MCF 10A (cell line): ENCODE data around the gene KDM3A. TPM values are rescaled to one million over a fixed set of nuclear protein-coding genes. Genes with fewer than 3 reads are reported as not detected.
A peak's percentile ranks its signal among the peaks of the same experiment; 100 is the strongest.

Experiments
- BruUV-seq: library from RNA; stranded (reverse); fragments of 400-500 nt; replicated peaks from 2 replicates; lab custom pipeline; 2021; lab: Mats Ljungman, UMichigan
- CTCF ChIA-PET: fragments of 300-600 bp; sonication (Branson Sonifier 250); formaldehyde crosslinking; extraction: SDS; loops from one replicate; lab custom pipeline; 2021; ENCODE audit warnings: antibody characterized with exemption, inconsistent platforms; lab: Yijun Ruan, JAX
- POLR2A ChIA-PET: fragments of 300-600, 350-650 bp; sonication (Branson Sonifier 250); formaldehyde crosslinking; extraction: SDS; loops from one replicate; lab custom pipeline; 2020; ENCODE audit warnings: antibody characterized with exemption, inconsistent platforms; lab: Yijun Ruan, JAX
- DNase-seq: peaks from one replicate; pipeline ENCODE4 v3.0.0-alpha.2; 2018; ENCODE audit not compliant: unreplicated experiment
- H3K27ac Mint-ChIP-seq: one replicate; pipeline ENCODE4 v1.8.0; 2022; ENCODE audit warnings: mild to moderate bottlenecking, low read depth, mixed read lengths; ENCODE audit not compliant: unreplicated experiment
- H3K27me3 Mint-ChIP-seq: one replicate; pipeline ENCODE4 v1.8.0; 2022; ENCODE audit warnings: mixed read lengths; ENCODE audit not compliant: insufficient read depth, unreplicated experiment
- H3K36me3 Mint-ChIP-seq: one replicate; pipeline ENCODE4 v1.8.0; 2022; ENCODE audit warnings: mild to moderate bottlenecking, moderate library complexity, mixed read lengths; ENCODE audit not compliant: insufficient read depth, unreplicated experiment
- H3K4me1 Mint-ChIP-seq: one replicate; pipeline ENCODE4 v1.8.0; 2022; ENCODE audit warnings: mixed read lengths; ENCODE audit not compliant: insufficient read depth, unreplicated experiment
- H3K4me3 Mint-ChIP-seq: one replicate; pipeline ENCODE4 v1.8.0; 2022; ENCODE audit warnings: mild to moderate bottlenecking, moderate library complexity, mixed read lengths; ENCODE audit not compliant: unreplicated experiment
- H3K9me3 Mint-ChIP-seq: one replicate; pipeline ENCODE4 v1.8.0; 2022; ENCODE audit warnings: mixed read lengths; ENCODE audit not compliant: unreplicated experiment
- intact Hi-C: fragments of 100-400 bp; cut with micrococcal nuclease; formaldehyde crosslinking; loops from 2 replicates; pipeline ENCODE4 v1.14.1; 2022
- total RNA-seq: library from RNA; stranded (reverse); gene quantifications from 2 replicates; pipeline ENCODE4 v1.2.3, GENCODE V29; 2022
- TF ChIP-seq, protein P1 (sequence below): fragments of 200-600 bp; IDR thresholded peaks from one replicate; pipeline ENCODE4 v1.8.0; 2022; ENCODE audit warnings: antibody characterized with exemption, mild to moderate bottlenecking; ENCODE audit not compliant: unreplicated experiment

The KDM3A gene
- total RNA-seq, 1 experiment from 2014 or later: 21.1 TPM

DNA sequence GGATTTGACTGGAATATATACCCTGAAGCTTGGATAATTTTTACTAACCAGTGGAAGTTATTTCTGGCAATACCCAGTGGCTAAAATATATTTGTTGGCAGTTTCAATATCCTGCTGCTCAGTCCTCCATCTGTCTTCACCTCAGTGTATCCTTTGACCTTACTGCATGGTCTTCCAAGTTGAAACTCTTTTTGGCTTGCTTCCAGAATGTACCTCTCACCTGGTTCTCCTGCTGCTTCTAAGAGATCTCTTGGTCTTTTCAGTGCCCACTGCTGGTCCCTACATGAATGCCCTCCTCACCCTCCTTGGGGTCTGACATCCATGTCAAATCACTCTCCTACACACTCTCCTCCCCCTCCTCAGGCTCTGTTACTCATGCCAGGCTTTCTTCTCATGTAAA lies 4.8 kb upstream of the KDM3A start:
- POLR2A ChIA-PET: interaction anchor here (1.1 kb wide), 1 partner anchor 16 kb away, joined by 3 read pairs; no protein-coding TSS in a partner anchor

DNA sequence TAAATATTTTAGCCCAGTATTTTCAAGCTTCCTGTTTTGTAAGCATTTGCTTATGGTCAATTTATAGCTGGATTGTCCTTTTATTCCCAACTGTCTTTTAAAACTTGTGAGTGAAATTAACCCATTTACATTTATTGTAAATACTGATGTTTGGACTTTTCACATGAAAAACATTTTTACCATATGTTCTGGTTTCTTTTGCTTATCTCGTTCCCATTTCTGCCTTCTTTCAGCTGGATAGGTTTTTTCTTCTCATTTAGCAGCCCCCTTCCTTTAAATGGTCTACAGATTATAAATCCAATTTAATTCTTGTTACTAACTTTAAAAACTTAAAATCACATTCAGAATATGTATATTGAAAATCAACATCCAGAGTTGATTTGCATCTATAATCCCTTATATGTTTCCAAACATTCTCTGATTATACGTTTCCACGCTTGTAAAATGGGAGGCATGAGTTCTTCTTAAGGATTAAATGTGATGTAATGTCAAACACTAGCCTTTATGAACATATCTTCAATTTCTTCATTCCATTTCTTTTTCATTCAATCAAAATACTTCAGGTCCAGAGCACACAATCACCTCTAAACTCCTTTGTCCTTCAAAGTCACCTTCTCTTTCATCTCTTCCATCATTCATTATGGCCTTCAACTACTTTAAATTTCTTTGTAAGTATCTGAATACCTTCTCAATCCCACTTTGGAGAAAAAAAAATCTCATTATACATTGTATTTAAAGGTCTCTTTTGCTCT lies 1.1 kb upstream of the KDM3A start:
- TSS peak; percentile 94 for BruUV-seq
- Mint-ChIP-seq H3K4me3 (peak overlapping the region; percentile 85), H3K27ac (peak overlapping the region; percentile 99), H3K27me3 (no peaks in the 10 kb centered on the region), H3K4me1 (peaks cover 29% of the 10 kb centered on the region), H3K36me3 (peaks cover 25% of the 10 kb centered on the region), H3K9me3 (peaks cover 27% of the 10 kb centered on the region)
- ChIA-PET POLR2A (interaction anchor here (0.6 to 5.3 kb wide), 22 partner anchors 10 to 1780 kb away, joined by 3 to 118 read pairs (median 18); partner anchors contain the start of genes CHMP3, IMMT and MRPL35), CTCF (interaction anchor here (0.7 to 1.7 kb wide), 4 partner anchors 46 to 511 kb away, joined by 3 to 9 read pairs (median 5); no protein-coding TSS in a partner anchor)
- no peak for DNase-seq
- intact Hi-C loops: loop anchor here (2.0 to 5.0 kb wide), 2 partner anchors 123 to 182 kb away; partner anchors contain the start of genes CHMP3 and RNF103
- TF ChIP-seq, protein P1, sequence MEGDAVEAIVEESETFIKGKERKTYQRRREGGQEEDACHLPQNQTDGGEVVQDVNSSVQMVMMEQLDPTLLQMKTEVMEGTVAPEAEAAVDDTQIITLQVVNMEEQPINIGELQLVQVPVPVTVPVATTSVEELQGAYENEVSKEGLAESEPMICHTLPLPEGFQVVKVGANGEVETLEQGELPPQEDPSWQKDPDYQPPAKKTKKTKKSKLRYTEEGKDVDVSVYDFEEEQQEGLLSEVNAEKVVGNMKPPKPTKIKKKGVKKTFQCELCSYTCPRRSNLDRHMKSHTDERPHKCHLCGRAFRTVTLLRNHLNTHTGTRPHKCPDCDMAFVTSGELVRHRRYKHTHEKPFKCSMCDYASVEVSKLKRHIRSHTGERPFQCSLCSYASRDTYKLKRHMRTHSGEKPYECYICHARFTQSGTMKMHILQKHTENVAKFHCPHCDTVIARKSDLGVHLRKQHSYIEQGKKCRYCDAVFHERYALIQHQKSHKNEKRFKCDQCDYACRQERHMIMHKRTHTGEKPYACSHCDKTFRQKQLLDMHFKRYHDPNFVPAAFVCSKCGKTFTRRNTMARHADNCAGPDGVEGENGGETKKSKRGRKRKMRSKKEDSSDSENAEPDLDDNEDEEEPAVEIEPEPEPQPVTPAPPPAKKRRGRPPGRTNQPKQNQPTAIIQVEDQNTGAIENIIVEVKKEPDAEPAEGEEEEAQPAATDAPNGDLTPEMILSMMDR: no peak

More for the DNA sequence above, 4.8 kb upstream of the KDM3A start:
- no peak for DNase-seq
- H3K9me3 Mint-ChIP-seq: peaks cover 27% of the 10 kb centered on the region
- no TSS peak for BruUV-seq
- no peak overlapping the region for H3K27ac Mint-ChIP-seq
- peaks cover 13% of the 10 kb centered on the region for H3K36me3 Mint-ChIP-seq
- H3K4me3 Mint-ChIP-seq: no peak overlapping the region
- TF ChIP-seq, protein P1: no peak
- intact Hi-C loops: no loop called here
- CTCF ChIA-PET: no interaction called here
- peaks cover 6% of the 10 kb centered on the region for H3K4me1 Mint-ChIP-seq
- H3K27me3 Mint-ChIP-seq: no peaks in the 10 kb centered on the region

DNA sequence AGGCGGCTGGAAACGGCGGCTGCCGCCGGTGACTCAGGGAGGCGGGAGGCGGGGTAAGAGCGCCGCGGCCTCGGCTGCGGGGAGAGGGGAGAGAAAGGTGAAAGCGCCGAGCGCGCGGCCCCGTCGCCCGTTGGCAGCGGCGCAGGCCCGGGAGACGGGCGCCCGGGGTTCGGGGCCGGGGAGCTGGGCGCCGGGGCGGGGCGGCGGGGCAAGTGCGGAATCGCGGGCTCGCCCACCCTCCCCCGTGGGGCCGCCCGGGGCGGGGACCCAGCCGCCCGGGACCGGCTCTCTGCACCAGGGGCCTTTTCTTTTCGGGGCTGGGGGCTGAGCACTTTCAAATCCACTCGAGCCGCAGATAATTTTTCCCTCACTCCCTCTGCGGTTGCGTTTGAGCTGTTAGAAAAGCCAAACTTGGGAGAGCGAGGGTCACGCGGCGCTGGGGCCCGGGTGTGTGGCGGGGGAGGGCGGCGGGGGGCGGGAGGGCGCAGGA lies 266 bp downstream of the KDM3A start:
- ChIA-PET CTCF (interaction anchor here (0.6 to 1.2 kb wide), 8 partner anchors 43 to 533 kb away, joined by 3 to 5 read pairs (median 3); no protein-coding TSS in a partner anchor), POLR2A (interaction anchor here (0.6 to 5.3 kb wide), 38 partner anchors 8 to 380 kb away, joined by 3 to 118 read pairs (median 6); partner anchors contain the start of genes CHMP3, IMMT, MRPL35 and POLR1A)
- TF ChIP-seq, protein P1: no peak
- Mint-ChIP-seq H3K9me3 (peaks cover 24% of the 10 kb centered on the region), H3K36me3 (peaks cover 34% of the 10 kb centered on the region), H3K27me3 (no peaks in the 10 kb centered on the region), H3K4me1 (peaks cover 40% of the 10 kb centered on the region), H3K4me3 (peak overlapping the region; percentile 85), H3K27ac (peak overlapping the region; percentile 99)
- intact Hi-C loops: loop anchor here (2.0 to 5.0 kb wide), 2 partner anchors 121 to 181 kb away; partner anchors contain the start of genes CHMP3 and RNF103
- no peak for DNase-seq
- BruUV-seq: no TSS peak
